Mesendoderm (in vitro differentiated cells): ENCODE measurements around the gene MEF2C.

ENCODE experiments used
- DNase-seq: peaks from one replicate; pipeline ENCODE4 v3.0.0; 2013
- H2AK5ac ChIP-seq: 2 replicates; pipeline ENCODE4 v1.6.1; 2013; ENCODE audit warnings: low read length, inconsistent platforms
- H2BK120ac ChIP-seq: 2 replicates; pipeline ENCODE4 v1.6.1; 2013; ENCODE audit warnings: low read depth, mild to moderate bottlenecking, low read length, moderate library complexity, mixed read lengths
- H2BK15ac ChIP-seq: replicated peaks from 2 replicates; pipeline ENCODE4 v1.6.1; 2013; ENCODE audit warnings: low read depth, mild to moderate bottlenecking, moderate library complexity
- H2BK5ac ChIP-seq: 2 replicates; pipeline ENCODE4 v1.6.1; 2013; ENCODE audit warnings: low read length, inconsistent platforms
- H3K18ac ChIP-seq: 2 replicates; pipeline ENCODE4 v1.6.1; 2013; ENCODE audit warnings: mild to moderate bottlenecking, low read length, mixed read lengths
- H3K23ac ChIP-seq: one replicate; pipeline ENCODE4 v1.6.1; 2013; ENCODE audit warnings: low read length
- H3K27ac ChIP-seq: 2 replicates; pipeline ENCODE4 v1.5.1; 2013; ENCODE audit warnings: low read depth, mild to moderate bottlenecking, inconsistent platforms, low read length, moderate library complexity
- H3K27me3 ChIP-seq: 2 replicates; pipeline ENCODE4 v1.6.1; 2013; ENCODE audit warnings: low read length, control low read depth, mild to moderate bottlenecking, inconsistent platforms; ENCODE audit not compliant: insufficient read depth, poor library complexity
- H3K36me3 ChIP-seq: 2 replicates; pipeline ENCODE4 v1.6.1; 2013; ENCODE audit warnings: low read length, inconsistent platforms; ENCODE audit not compliant: control insufficient read depth, insufficient read depth
- H3K4ac ChIP-seq: one replicate; pipeline ENCODE4 v1.6.1; 2013; ENCODE audit warnings: low read depth, mild to moderate bottlenecking, low read length, moderate library complexity
- H3K4me1 ChIP-seq: 2 replicates; pipeline ENCODE4 v1.6.1; 2013; ENCODE audit warnings: low read depth, low read length, inconsistent platforms; ENCODE audit not compliant: control insufficient read depth
- H3K4me2 ChIP-seq: 2 replicates; pipeline ENCODE4 v1.6.1; 2013; ENCODE audit warnings: low read length
- H3K4me3 ChIP-seq: 2 replicates; pipeline ENCODE4 v1.5.1; 2013; ENCODE audit warnings: mild to moderate bottlenecking, low read length
- H3K56ac ChIP-seq: one replicate; pipeline ENCODE4 v1.6.1; 2013; ENCODE audit warnings: low read length
- H3K79me1 ChIP-seq: 2 replicates; pipeline ENCODE4 v1.6.1; 2013; ENCODE audit warnings: low read length, inconsistent platforms
- H3K79me2 ChIP-seq: 2 replicates; pipeline ENCODE4 v1.6.1; 2013; ENCODE audit warnings: mild to moderate bottlenecking, low read length; ENCODE audit not compliant: control insufficient read depth, insufficient read depth
- H3K9ac ChIP-seq: 2 replicates; pipeline ENCODE4 v1.6.1; 2013; ENCODE audit warnings: low read length, inconsistent platforms
- H4K5ac ChIP-seq: one replicate; pipeline ENCODE4 v1.6.1; 2013; ENCODE audit warnings: low read length
- H4K8ac ChIP-seq: one replicate; pipeline ENCODE4 v1.6.1; 2013; ENCODE audit warnings: low read depth, mild to moderate bottlenecking, control low read depth, low read length, moderate library complexity
- WGBS: extraction: QIAGEN DNeasy Blood & Tissue Kit; methylation state at CpG from one replicate; pipeline ENCODE4 v1.1.7; 2013; ENCODE audit warnings: low lambda C conversion rate, missing lambda C conversion rate; ENCODE audit not compliant: insufficient coverage; ENCODE audit errors: extremely low coverage; 5-methylcytosine and 5-hydroxymethylcytosine counted together

MEF2C gene

GRCh38 chr5:88683506-88684135 lies 199.4 kb downstream of the MEF2C start:
- no peak overlapping the region for H3K56ac ChIP-seq
- no peak overlapping the region for H2BK15ac ChIP-seq
- no CpG with 5 or more reads among the region's 31 CpGs for WGBS
- H2AK5ac ChIP-seq: no peak overlapping the region
- no peak overlapping the region for H3K27ac ChIP-seq
- peak; percentile 89 for DNase-seq
- no peaks in the 10 kb centered on the region for H3K36me3 ChIP-seq
- H3K79me2 ChIP-seq: no peaks in the 10 kb centered on the region
- H3K23ac ChIP-seq: no peak overlapping the region
- no peaks in the 10 kb centered on the region for H3K4me1 ChIP-seq
- no peak overlapping the region for H2BK5ac ChIP-seq
- no peak overlapping the region for H4K5ac ChIP-seq
- no peak overlapping the region for H3K4me3 ChIP-seq
- H3K27me3 ChIP-seq: peaks cover 74% of the 10 kb centered on the region
- no peak overlapping the region for H3K4me2 ChIP-seq
- H2BK120ac ChIP-seq: no peak overlapping the region
- no peak overlapping the region for H3K18ac ChIP-seq
- H3K4ac ChIP-seq: no peak overlapping the region
- H3K79me1 ChIP-seq: no peaks in the 10 kb centered on the region
- no peak overlapping the region for H3K9ac ChIP-seq
- H4K8ac ChIP-seq: no peak overlapping the region

- no CpG with 5 or more reads among the region's 5 CpGs for WGBS
- H3K9ac ChIP-seq: no peak overlapping the region
These were observed 200.1 kb downstream of the MEF2C start for GRCh38 chr5:88682881-88683361.

GRCh38 chr5:88682131-88682530 lies 200.9 kb downstream of the MEF2C start:
- Histone ChIP-seq H2BK120ac (no peak overlapping the region), H3K79me2 (no peaks in the 10 kb centered on the region), H2BK5ac (no peak overlapping the region), H2BK15ac (no peak overlapping the region), H4K8ac (no peak overlapping the region), H3K56ac (no peak overlapping the region), H4K5ac (no peak overlapping the region), H3K4ac (no peak overlapping the region), H3K4me2 (no peak overlapping the region), H3K4me3 (no peak overlapping the region), H2AK5ac (no peak overlapping the region), H3K4me1 (no peaks in the 10 kb centered on the region), H3K36me3 (no peaks in the 10 kb centered on the region), H3K9ac (no peak overlapping the region), H3K23ac (no peak overlapping the region), H3K18ac (no peak overlapping the region), H3K27me3 (peaks cover 72% of the 10 kb centered on the region), H3K27ac (no peak overlapping the region), H3K79me1 (no peaks in the 10 kb centered on the region)
- DNase-seq: no peak
- WGBS: no CpG with 5 or more reads among the region's 1 CpG

More at GRCh38 chr5:88682881-88683361, 200.1 kb downstream of the MEF2C start:
- no peak overlapping the region for H2AK5ac ChIP-seq
- DNase-seq: no peak
- H3K23ac ChIP-seq: no peak overlapping the region
- H4K5ac ChIP-seq: no peak overlapping the region
- H2BK15ac ChIP-seq: no peak overlapping the region
- no peak overlapping the region for H2BK5ac ChIP-seq
- no peak overlapping the region for H2BK120ac ChIP-seq
- H3K79me2 ChIP-seq: no peaks in the 10 kb centered on the region
- H3K18ac ChIP-seq: no peak overlapping the region
- no peaks in the 10 kb centered on the region for H3K79me1 ChIP-seq
- no peak overlapping the region for H3K4me2 ChIP-seq
- no peaks in the 10 kb centered on the region for H3K4me1 ChIP-seq
- H3K56ac ChIP-seq: no peak overlapping the region
- peaks cover 71% of the 10 kb centered on the region for H3K27me3 ChIP-seq
- H3K36me3 ChIP-seq: no peaks in the 10 kb centered on the region
- H3K27ac ChIP-seq: no peak overlapping the region
- no peak overlapping the region for H3K4me3 ChIP-seq
- no peak overlapping the region for H3K4ac ChIP-seq
- no peak overlapping the region for H4K8ac ChIP-seq

- Histone ChIP-seq H3K4me2 (no peak overlapping the region), H3K27ac (no peak overlapping the region), H3K18ac (no peak overlapping the region), H3K56ac (no peak overlapping the region), H3K27me3 (peaks cover 73% of the 10 kb centered on the region), H2BK15ac (no peak overlapping the region), H3K23ac (no peak overlapping the region), H3K36me3 (no peaks in the 10 kb centered on the region), H3K9ac (no peak overlapping the region), H4K5ac (no peak overlapping the region), H2AK5ac (no peak overlapping the region), H3K79me2 (no peaks in the 10 kb centered on the region), H2BK120ac (no peak overlapping the region), H3K4ac (no peak overlapping the region), H3K4me3 (no peak overlapping the region), H4K8ac (no peak overlapping the region), H3K4me1 (no peaks in the 10 kb centered on the region), H3K79me1 (no peaks in the 10 kb centered on the region), H2BK5ac (no peak overlapping the region)
- WGBS: no CpG with 5 or more reads among the region's 5 CpGs
- DNase-seq: no peak
These were observed 201.7 kb downstream of the MEF2C start for GRCh38 chr5:88681211-88681803.

GRCh38 chr5:88680253-88681132 lies 202.5 kb downstream of the MEF2C start:
- Histone ChIP-seq H3K18ac (no peak overlapping the region), H2BK5ac (no peak overlapping the region), H3K9ac (no peak overlapping the region), H3K4me3 (no peak overlapping the region), H3K56ac (no peak overlapping the region), H4K8ac (no peak overlapping the region), H3K4me1 (no peaks in the 10 kb centered on the region), H3K27me3 (peaks cover 65% of the 10 kb centered on the region), H2AK5ac (no peak overlapping the region), H3K79me1 (no peaks in the 10 kb centered on the region), H4K5ac (no peak overlapping the region), H3K36me3 (no peaks in the 10 kb centered on the region), H3K27ac (no peak overlapping the region), H3K79me2 (no peaks in the 10 kb centered on the region), H3K4me2 (peak overlapping the region; percentile 4), H2BK120ac (no peak overlapping the region), H3K4ac (no peak overlapping the region), H3K23ac (no peak overlapping the region), H2BK15ac (no peak overlapping the region)
- peak; percentile 68 for DNase-seq
- no CpG with 5 or more reads among the region's 61 CpGs for WGBS
